Adrenal gland (tissue), 5 donors: ENCODE measurements around the gene MVD.

Experiments used
- POLR2A ChIP-seq, 2 donors: fragments of 450-650 bp; IDR thresholded peaks; one replicate each; pipeline ENCODE4 v1.6.1; 2017; ENCODE audit warnings: antibody characterized with exemption in 2 of 2, mild to moderate bottlenecking in 2 of 2, moderate library complexity in 1 of 2
- TF ChIP-seq, protein P1 (sequence below), 6 experiments: fragments of 450-650 bp in 4 of 6; fragments of 200-600 bp in 2 of 6; sonication (generic) in 1 of 6; IDR thresholded peaks; 1 replicate in 5 of 6; 2 replicates in 1 of 6; pipeline versions ENCODE4 v1.5.1 to v1.8.0; 2016 to 2021; ENCODE audit warnings: antibody characterized with exemption in 6 of 6, mild to moderate bottlenecking in 2 of 6, moderate library complexity in 1 of 6
- donor health status: DM: no; HTN: no; CAD: no.

DNA sequence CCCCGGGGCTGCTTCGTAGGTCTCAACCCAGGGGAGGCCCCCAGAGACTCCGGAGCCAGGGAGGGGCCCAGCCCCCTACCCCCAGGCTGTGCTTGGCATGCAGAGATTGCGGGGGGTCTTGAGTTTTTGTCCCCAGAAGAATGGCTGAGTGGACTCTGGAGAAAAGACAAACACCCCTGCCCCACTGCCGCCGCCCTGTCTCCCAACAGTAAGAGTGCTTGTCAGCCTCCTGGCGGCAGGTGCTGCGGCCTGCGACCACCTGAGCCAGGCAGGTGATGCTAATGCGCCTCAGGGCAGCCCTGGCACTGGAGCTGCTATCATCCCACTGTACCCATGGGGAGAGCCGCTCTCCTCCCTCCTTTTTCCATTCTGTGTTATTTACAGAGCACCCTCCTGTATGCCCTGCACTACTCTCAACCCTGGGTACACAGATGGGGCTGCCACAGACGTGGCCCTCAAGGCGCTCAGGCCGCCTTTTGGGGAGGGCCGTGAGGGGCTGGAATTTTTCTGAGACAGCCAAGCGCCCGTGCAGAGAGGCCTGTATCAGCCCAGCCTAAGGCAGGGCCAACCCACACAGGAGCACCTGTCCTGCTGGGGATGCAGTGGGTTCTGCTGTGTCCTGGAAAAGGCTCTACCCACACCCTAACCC, 27.1 kb downstream of the MVD start:
- TF ChIP-seq, protein P1, sequence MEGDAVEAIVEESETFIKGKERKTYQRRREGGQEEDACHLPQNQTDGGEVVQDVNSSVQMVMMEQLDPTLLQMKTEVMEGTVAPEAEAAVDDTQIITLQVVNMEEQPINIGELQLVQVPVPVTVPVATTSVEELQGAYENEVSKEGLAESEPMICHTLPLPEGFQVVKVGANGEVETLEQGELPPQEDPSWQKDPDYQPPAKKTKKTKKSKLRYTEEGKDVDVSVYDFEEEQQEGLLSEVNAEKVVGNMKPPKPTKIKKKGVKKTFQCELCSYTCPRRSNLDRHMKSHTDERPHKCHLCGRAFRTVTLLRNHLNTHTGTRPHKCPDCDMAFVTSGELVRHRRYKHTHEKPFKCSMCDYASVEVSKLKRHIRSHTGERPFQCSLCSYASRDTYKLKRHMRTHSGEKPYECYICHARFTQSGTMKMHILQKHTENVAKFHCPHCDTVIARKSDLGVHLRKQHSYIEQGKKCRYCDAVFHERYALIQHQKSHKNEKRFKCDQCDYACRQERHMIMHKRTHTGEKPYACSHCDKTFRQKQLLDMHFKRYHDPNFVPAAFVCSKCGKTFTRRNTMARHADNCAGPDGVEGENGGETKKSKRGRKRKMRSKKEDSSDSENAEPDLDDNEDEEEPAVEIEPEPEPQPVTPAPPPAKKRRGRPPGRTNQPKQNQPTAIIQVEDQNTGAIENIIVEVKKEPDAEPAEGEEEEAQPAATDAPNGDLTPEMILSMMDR (IDR thresholded peaks at IDR 0.05): no peak
- no peak for TF ChIP-seq POLR2A (IDR thresholded peaks at IDR 0.05)
